H9 (cell line): ENCODE data around the gene UTP11. TPM values are rescaled to one million over a fixed set of nuclear protein-coding genes. Genes with fewer than 3 reads are reported as not detected.

Experiments used
- DNase-seq: peaks from one replicate; pipeline ENCODE4 v3.0.0-alpha.2; 2017
- H2AFZ ChIP-seq: one replicate; pipeline ENCODE4 v1.6.1; 2013; ENCODE audit warnings: mild to moderate bottlenecking, low read length, control low read depth, moderate library complexity
- H2AK5ac ChIP-seq: 2 replicates; pipeline ENCODE4 v1.6.1; 2013; ENCODE audit warnings: low read length, control low read depth, mixed read lengths; ENCODE audit not compliant: insufficient read length
- H2BK120ac ChIP-seq: one replicate; pipeline ENCODE4 v1.6.1; 2013; ENCODE audit warnings: low read depth, mild to moderate bottlenecking, low read length, control low read depth, inconsistent platforms; ENCODE audit not compliant: poor library complexity, severe bottlenecking
- H2BK12ac ChIP-seq: 2 replicates; pipeline ENCODE4 v1.6.1; 2013; ENCODE audit warnings: low read length, control low read depth, mixed read lengths, low read depth; ENCODE audit not compliant: insufficient read length
- H2BK15ac ChIP-seq: 2 replicates; pipeline ENCODE4 v1.6.1; 2013; ENCODE audit warnings: low read depth, low read length, control low read depth
- H2BK20ac ChIP-seq: one replicate; pipeline ENCODE4 v1.6.1; 2013; ENCODE audit warnings: low read depth, mild to moderate bottlenecking, low read length, control low read depth, inconsistent platforms; ENCODE audit not compliant: poor library complexity, severe bottlenecking
- H2BK5ac ChIP-seq: 2 replicates; pipeline ENCODE4 v1.6.1; 2013; ENCODE audit warnings: low read length, control low read depth, mixed read lengths; ENCODE audit not compliant: insufficient read length
- H3K14ac ChIP-seq: 2 replicates; pipeline ENCODE4 v1.6.1; 2013; ENCODE audit warnings: low read length, control low read depth; ENCODE audit not compliant: insufficient read depth
- H3K18ac ChIP-seq: 2 replicates; pipeline ENCODE4 v1.6.1; 2013; ENCODE audit warnings: low read depth, mild to moderate bottlenecking, mixed read lengths, low read length, control low read depth; ENCODE audit not compliant: insufficient read length
- H3K23ac ChIP-seq: 2 replicates; pipeline ENCODE4 v1.6.1; 2013; ENCODE audit warnings: low read length, control low read depth, mixed read lengths, low read depth; ENCODE audit not compliant: insufficient read length
- H3K23me2 ChIP-seq: 2 replicates; pipeline ENCODE4 v1.6.1; 2013; ENCODE audit warnings: low read depth, mild to moderate bottlenecking, mixed read lengths, low read length, control low read depth; ENCODE audit not compliant: insufficient read length, poor library complexity, severe bottlenecking
- H3K27ac ChIP-seq: 2 replicates; pipeline ENCODE4 v1.5.1; 2013; ENCODE audit warnings: low read length, control low read depth, mixed read lengths, low read depth; ENCODE audit not compliant: insufficient read length
- H3K27me3 ChIP-seq: 2 replicates; pipeline ENCODE4 v1.6.1; 2013; ENCODE audit warnings: low read length, control low read depth, inconsistent platforms; ENCODE audit not compliant: insufficient read depth
- H3K4ac ChIP-seq: 2 replicates; pipeline ENCODE4 v1.6.1; 2013; ENCODE audit warnings: low read depth, mild to moderate bottlenecking, control low read depth, inconsistent platforms, low read length, moderate library complexity
- H3K4me1 ChIP-seq: 2 replicates; pipeline ENCODE4 v1.6.1; 2013; ENCODE audit warnings: low read length, control low read depth, inconsistent platforms; ENCODE audit not compliant: insufficient read depth
- H3K4me2 ChIP-seq: 2 replicates; pipeline ENCODE4 v1.6.1; 2013; ENCODE audit warnings: low read length, control low read depth, mixed read lengths; ENCODE audit not compliant: insufficient read length, insufficient read depth
- H3K56ac ChIP-seq: 2 replicates; pipeline ENCODE4 v1.6.1; 2013; ENCODE audit warnings: low read depth, mild to moderate bottlenecking, mixed read lengths, low read length, control low read depth; ENCODE audit not compliant: insufficient read length
- H3K79me1 ChIP-seq: 2 replicates; pipeline ENCODE4 v1.6.1; 2013; ENCODE audit warnings: low read depth, mild to moderate bottlenecking, moderate library complexity, low read length, control low read depth, inconsistent platforms; ENCODE audit not compliant: insufficient read depth, poor library complexity, severe bottlenecking
- H3K79me2 ChIP-seq: 2 replicates; pipeline ENCODE4 v1.6.1; 2013; ENCODE audit warnings: low read length, control low read depth, inconsistent platforms; ENCODE audit not compliant: insufficient read depth
- H3K9ac ChIP-seq: 2 replicates; pipeline ENCODE4 v1.6.1; 2013; ENCODE audit warnings: low read length, control low read depth, mixed read lengths; ENCODE audit not compliant: insufficient read length; ENCODE audit errors: extremely low read depth
- H3K9me3 ChIP-seq: one replicate; pipeline ENCODE4 v1.6.1; 2013; ENCODE audit warnings: low read depth, low read length, inconsistent platforms; ENCODE audit not compliant: control insufficient read depth
- H3T11ph ChIP-seq: one replicate; pipeline ENCODE4 v1.6.1; 2013; ENCODE audit warnings: mild to moderate bottlenecking, low read length, control low read depth, inconsistent platforms
- H4K20me1 ChIP-seq: one replicate; pipeline ENCODE4 v1.6.1; 2013; ENCODE audit not compliant: control insufficient read depth, insufficient read length, insufficient read depth
- H4K5ac ChIP-seq: 2 replicates; pipeline ENCODE4 v1.6.1; 2013; ENCODE audit warnings: low read depth, mild to moderate bottlenecking, mixed read lengths, low read length, control low read depth; ENCODE audit not compliant: insufficient read length
- H4K8ac ChIP-seq: replicated peaks from 2 replicates; pipeline ENCODE4 v1.6.1; 2013; ENCODE audit warnings: low read length, control low read depth, mixed read lengths, low read depth; ENCODE audit not compliant: insufficient read length
- H4K91ac ChIP-seq: 2 replicates; pipeline ENCODE4 v1.6.1; 2013; ENCODE audit warnings: low read depth, mild to moderate bottlenecking, moderate library complexity, mixed read lengths, low read length, control low read depth; ENCODE audit not compliant: insufficient read length
- H3K27ac Mint-ChIP-seq, 3 experiments: 2 replicates in 2 of 3; 3 replicates in 1 of 3; pipeline ENCODE4 v1.8.0; 2020 to 2021; ENCODE audit warnings: mixed read lengths in 3 of 3, mild to moderate bottlenecking in 1 of 3, moderate library complexity in 1 of 3
- H3K27me3 Mint-ChIP-seq: 2 replicates; pipeline ENCODE4 v1.8.0; 2021; ENCODE audit warnings: low read depth, mild to moderate bottlenecking, moderate library complexity, mixed read lengths
- H3K36me3 Mint-ChIP-seq, 3 experiments: 2 replicates in 2 of 3; 3 replicates in 1 of 3; pipeline ENCODE4 v1.8.0; 2020 to 2021; ENCODE audit warnings: low read depth in 3 of 3, mixed read lengths in 3 of 3; ENCODE audit not compliant: insufficient read depth in 1 of 3
- H3K4me1 Mint-ChIP-seq, 2 experiments: 2 replicates each; pipeline ENCODE4 v1.8.0; 2020; ENCODE audit warnings: mixed read lengths in 2 of 2
- H3K4me3 Mint-ChIP-seq, 2 experiments: 2 replicates in 1 of 2; 3 replicates in 1 of 2; pipeline ENCODE4 v1.8.0; 2020 to 2021; ENCODE audit warnings: mild to moderate bottlenecking in 2 of 2, mixed read lengths in 2 of 2, moderate library complexity in 1 of 2
- H3K9me3 Mint-ChIP-seq, 2 experiments: 2 replicates in 1 of 2; 3 replicates in 1 of 2; pipeline ENCODE4 v1.8.0; 2020; ENCODE audit warnings: mild to moderate bottlenecking in 2 of 2, mixed read lengths in 2 of 2, moderate library complexity in 1 of 2
- CTCF ChIP-seq: fragments of 200-600 bp; sonication (generic); conservative IDR thresholded peaks from 3 replicates; pipeline ENCODE4 v1.8.0; 2021; ENCODE audit warnings: antibody characterized with exemption, mild to moderate bottlenecking
- WGBS: extraction: QIAGEN DNeasy Blood & Tissue Kit; methylation state at CpG from one replicate; pipeline ENCODE4 v1.1.7; 2013; ENCODE audit warnings: missing lambda C conversion rate, low lambda C conversion rate, mixed read lengths; ENCODE audit not compliant: insufficient read length; ENCODE audit errors: extremely low coverage; 5-methylcytosine and 5-hydroxymethylcytosine counted together
- total RNA-seq: library from RNA; stranded (reverse); gene quantifications from 2 replicates; pipeline ENCODE4 v1.2.1, GENCODE V29; 2021

UTP11 gene
- total RNA-seq, 1 experiment from 2014 or later: 63.1 TPM

- no peaks in the 10 kb centered on the region for H3K27me3 ChIP-seq
- no peak overlapping the region for H2BK15ac ChIP-seq
- H3K27me3 Mint-ChIP-seq: no peaks in the 10 kb centered on the region
- H2BK20ac ChIP-seq: no peak overlapping the region
- H3K23ac ChIP-seq: no peak overlapping the region
- H3K4me3 Mint-ChIP-seq: no peak overlapping the region
- H3K27ac Mint-ChIP-seq: no peak overlapping the region
- H3T11ph ChIP-seq: no peak overlapping the region
- no peak overlapping the region for H3K14ac ChIP-seq
- no peak for DNase-seq
- H3K4me2 ChIP-seq: no peak overlapping the region
- no peak overlapping the region for H3K18ac ChIP-seq
- H2BK120ac ChIP-seq: no peak overlapping the region
- H3K79me2 ChIP-seq: peaks cover 4% of the 10 kb centered on the region; the same call in 1 of the 2 replicates
- H3K9ac ChIP-seq: no peak overlapping the region
- no peaks in the 10 kb centered on the region for H3K9me3 ChIP-seq
- no peak overlapping the region for H4K8ac ChIP-seq
- H2AFZ ChIP-seq: no peak overlapping the region
- H3K4me1 Mint-ChIP-seq: peaks cover 0 to under 1% of the 10 kb centered on the region in 2 experiments; a peak in 1 of 4 replicates
- H3K36me3 Mint-ChIP-seq: peaks cover 38 to 86% (median 84%) of the 10 kb centered on the region in 3 experiments; a peak in 6 of 7 replicates
- no peak overlapping the region for H3K27ac ChIP-seq
- H2AK5ac ChIP-seq: no peak overlapping the region
- no peak overlapping the region for H4K91ac ChIP-seq
- no peak overlapping the region for H3K56ac ChIP-seq
- H3K23me2 ChIP-seq: no peaks in the 10 kb centered on the region
- H2BK5ac ChIP-seq: no peak overlapping the region
- no peaks in the 10 kb centered on the region for H3K4me1 ChIP-seq
- H2BK12ac ChIP-seq: no peak overlapping the region
- no peak for TF ChIP-seq CTCF
- no peak overlapping the region for H3K4ac ChIP-seq
- no peaks in the 10 kb centered on the region for H4K20me1 ChIP-seq
- H3K79me1 ChIP-seq: peaks cover 5% of the 10 kb centered on the region
- WGBS: no CpG with 5 or more reads among the region's 2 CpGs
- H4K5ac ChIP-seq: no peak overlapping the region
- H3K9me3 Mint-ChIP-seq: no peaks in the 10 kb centered on the region
Observed at GRCh38 chr1:38020396-38020795, 7.9 kb downstream of the UTP11 start.
